ENCODE data around the gene RBBP9.

DNA sequence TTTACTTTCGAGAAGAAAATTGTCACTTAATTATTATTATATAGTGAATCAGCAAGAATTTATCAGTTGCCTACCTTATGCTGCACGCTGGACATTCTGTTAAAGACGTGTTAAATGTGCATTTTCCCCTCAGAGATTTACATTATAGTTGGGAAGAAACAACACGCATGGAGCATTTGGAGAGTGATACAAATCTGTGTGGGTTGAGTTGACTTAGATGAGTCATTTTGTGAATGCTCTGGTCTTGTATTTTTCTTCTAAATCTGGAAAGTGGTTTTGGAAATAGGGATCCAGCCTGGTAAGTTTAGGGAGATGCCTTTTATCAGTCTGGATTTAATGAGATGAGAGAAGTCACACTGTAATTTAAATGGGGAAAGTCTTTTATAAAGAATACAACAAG, 46.2 kb upstream of the RBBP9 start:
- TF ChIP-seq CTCF (conservative IDR thresholded peaks at IDR 0.05; ENCODE audit: low read depth in 2 of 2) (no peak), POLR2AphosphoS5 (IDR thresholded peaks at IDR 0.05; ENCODE audit: low read depth) (no peak), EZH2phosphoT487 (IDR thresholded peaks at IDR 0.05; ENCODE audit: unreplicated experiment) (no peak), EZH2 (IDR thresholded peaks at IDR 0.05; ENCODE audit: low read depth, unreplicated experiment) (no peak), ZNF114 (CRISPR knock-in tag; IDR thresholded peaks at IDR 0.05) (no peak), REST (IDR thresholded peaks at IDR 0.05; ENCODE audit: unreplicated experiment) (no peak), NANOG (IDR thresholded peaks at IDR 0.05; ENCODE audit: borderline replicate concordance) (no peak), JUNB (IDR thresholded peaks at IDR 0.05; ENCODE audit: unreplicated experiment) (no peak), CREB1 (CRISPR knock-in tag; IDR thresholded peaks at IDR 0.05; ENCODE audit: low read depth) (no peak), ZNF331 (CRISPR knock-in tag; IDR thresholded peaks at IDR 0.05; ENCODE audit: low read depth) (no peak), ETS1 (IDR thresholded peaks at IDR 0.05) (no peak), STAT1 (IDR thresholded peaks at IDR 0.05; ENCODE audit: unreplicated experiment) (no peak)
